ENCODE results near the gene SDF4. TPM values are rescaled to one million over a fixed set of nuclear protein-coding genes. Genes with fewer than 3 reads are reported as not detected.
A peak's percentile ranks its signal among the peaks of the same experiment; 100 is the strongest.

The SDF4 gene, protein sequence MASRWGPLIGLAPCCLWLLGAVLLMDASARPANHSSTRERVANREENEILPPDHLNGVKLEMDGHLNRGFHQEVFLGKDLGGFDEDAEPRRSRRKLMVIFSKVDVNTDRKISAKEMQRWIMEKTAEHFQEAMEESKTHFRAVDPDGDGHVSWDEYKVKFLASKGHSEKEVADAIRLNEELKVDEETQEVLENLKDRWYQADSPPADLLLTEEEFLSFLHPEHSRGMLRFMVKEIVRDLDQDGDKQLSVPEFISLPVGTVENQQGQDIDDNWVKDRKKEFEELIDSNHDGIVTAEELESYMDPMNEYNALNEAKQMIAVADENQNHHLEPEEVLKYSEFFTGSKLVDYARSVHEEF
- 171 TPM for polyA plus RNA-seq (2013, experiment 1 of 2; ENCODE audit: insufficient read length)
- 173 TPM for polyA plus RNA-seq (2013, experiment 2 of 2; ENCODE audit: insufficient read length)

DNA sequence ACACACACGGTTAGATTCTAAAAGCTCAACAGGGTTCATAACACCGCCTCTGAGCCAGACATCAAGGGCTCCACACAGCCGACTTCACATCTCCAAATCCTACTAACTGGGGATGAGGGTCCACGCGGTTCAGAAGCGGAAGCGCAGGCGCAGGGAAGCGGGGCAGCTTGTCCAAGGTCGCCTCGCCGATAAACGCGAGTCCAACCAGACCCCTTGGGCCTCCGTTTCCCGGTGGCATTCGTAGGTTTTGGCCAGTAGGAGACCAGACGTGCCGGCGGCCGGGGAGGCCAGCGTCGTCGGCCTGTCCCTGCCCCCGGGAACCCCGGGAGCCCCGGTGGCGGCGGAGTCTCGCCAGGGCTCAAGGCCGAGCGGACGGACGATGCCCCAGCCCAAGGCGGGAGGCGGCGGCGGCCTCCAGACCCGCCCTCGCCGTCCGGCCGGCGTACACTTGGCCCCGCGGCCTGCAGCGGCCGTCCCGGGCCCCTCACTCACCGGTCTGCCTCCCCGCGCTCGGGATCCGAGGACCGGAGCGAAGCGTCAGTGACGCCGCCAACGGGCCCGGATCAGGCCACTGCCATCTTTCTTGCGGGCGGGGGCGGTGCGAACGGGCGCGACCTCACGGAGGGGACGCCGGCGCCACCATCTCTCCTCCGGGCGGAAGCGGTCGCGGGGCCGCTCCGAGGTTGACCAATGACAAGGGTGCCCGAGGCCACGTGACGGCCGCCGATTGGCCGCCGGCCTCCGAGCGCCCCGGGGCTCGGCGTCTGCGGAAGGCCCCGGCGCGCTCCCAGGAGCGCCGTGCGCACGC is at the start of gene SDF4:
SDF4 (minus strand) TSS at position 602 of the 808 bp plus-strand sequence. CDS start 3,229 bp downstream, outside the sequence.
- DNase-seq: peak; percentile 98

DNA sequence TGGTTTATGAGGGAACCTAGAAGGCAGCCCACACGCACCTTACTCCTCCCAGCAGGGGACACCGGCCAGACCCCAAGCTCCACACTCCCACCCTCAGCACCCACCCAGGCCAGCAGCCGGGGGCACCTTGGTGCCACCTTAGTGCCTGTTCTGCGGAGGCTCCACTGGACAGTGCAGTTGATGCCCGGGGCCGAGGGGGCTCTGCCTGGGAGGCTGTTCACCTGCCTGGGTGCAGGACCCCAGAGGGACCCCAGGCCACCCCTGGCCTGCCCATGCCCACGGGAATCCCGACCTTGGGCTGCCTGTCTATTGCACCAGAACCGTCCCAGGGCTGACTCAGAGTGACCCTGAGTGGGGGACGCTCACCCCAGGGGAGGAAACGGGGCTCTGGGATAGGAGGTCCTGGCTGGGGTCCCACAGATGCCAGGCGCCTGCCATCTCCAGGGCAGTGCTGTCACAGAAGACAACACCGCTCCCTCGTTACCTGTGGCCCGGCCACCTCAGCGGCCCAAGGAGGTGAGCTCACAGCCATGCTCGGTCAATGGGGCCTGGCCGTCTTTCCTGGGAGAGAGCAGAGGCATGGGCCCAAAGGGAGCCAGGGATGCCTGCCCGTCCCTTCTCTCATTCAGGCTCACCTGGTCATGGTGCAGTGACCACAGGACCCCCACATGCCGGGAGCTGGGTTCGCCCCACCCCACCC is 49.1 kb upstream of the SDF4 start:
- no peak for DNase-seq

DNA sequence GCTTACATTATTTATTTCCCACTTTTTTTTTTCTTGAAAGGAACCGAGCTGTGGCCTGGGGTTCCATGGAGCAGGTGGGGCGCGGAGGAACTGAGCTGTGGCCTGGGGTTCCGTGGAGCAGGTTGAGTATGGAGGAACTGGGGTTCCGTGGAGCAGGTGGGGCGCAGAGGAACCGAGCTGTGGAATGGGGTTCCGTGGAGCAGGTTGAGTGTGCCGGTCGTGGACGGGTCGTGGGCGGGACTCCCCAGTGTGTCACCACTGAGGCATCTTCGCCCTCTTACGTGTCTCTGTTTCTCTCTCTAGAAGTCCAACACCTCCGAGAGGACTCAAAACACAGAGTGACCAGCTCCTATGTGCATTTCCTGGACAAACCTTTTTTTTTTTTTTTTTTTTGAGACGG is 47.2 kb upstream of the SDF4 start:
- DNase-seq: no peak

DNA sequence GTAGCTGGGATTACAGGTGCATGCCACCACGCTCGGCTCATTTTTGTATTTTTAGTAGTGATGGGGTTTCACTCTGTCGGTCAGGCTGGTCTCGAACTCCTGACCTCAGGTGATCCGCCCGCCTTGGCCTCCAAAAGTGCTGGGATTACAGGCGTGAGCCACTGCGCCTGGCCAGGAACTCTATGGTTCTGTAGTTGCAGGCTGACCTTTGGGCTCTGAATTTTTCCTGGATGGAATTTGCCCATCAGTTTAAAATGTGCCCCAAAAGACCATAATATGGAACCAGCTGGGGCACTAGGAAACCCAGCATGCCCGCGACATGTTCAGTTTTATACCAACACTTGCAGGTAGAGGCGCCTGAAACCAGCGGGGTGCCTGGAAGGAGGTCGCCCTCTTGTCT is 46.8 kb upstream of the SDF4 start:
- no peak for DNase-seq

DNA sequence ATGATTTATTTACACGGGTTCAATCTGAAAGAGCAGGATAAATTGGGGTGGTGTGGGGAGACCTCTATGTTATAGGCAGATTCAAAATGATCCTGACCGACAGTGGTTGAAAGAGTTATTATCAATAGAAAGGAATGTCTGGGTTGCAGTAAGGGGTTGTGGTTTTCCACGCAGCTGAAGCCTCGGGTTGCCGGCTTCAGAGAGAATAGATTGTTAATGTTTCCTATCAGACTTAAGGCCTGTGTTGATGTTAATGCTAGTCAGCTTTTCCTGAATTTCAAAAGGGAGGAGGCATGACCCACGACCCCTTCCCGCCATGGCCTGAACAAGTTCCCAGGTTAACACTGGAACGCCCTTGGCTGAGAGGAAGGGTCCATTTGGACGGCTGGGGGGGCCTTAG is 44.0 kb upstream of the SDF4 start:
- peak; percentile 43 for DNase-seq

DNA sequence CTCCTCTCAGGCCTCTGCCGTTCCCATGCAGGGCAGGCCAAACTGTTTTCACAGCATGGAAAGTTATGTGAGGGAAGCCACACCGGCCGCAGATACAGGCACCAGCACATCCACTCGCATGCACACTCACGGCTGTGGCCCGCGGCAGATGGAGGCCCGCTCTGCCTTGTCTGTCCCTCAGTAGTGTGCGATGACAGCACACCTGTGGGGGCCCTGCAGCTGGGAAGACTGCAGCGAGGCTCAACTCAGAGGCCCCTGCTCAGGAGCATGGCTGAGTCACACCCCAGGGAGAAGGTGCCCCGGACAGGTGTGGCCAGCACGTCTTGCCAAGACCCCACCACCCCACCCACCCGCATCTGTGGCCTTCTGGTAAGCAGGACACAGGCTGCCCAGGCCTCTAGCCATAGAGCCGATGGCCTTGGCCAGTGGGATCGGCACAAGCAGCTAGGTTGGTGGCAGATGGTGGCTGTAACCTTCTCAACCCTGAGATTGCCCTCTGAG is 43.2 kb upstream of the SDF4 start:
- DNase-seq: no peak

DNA sequence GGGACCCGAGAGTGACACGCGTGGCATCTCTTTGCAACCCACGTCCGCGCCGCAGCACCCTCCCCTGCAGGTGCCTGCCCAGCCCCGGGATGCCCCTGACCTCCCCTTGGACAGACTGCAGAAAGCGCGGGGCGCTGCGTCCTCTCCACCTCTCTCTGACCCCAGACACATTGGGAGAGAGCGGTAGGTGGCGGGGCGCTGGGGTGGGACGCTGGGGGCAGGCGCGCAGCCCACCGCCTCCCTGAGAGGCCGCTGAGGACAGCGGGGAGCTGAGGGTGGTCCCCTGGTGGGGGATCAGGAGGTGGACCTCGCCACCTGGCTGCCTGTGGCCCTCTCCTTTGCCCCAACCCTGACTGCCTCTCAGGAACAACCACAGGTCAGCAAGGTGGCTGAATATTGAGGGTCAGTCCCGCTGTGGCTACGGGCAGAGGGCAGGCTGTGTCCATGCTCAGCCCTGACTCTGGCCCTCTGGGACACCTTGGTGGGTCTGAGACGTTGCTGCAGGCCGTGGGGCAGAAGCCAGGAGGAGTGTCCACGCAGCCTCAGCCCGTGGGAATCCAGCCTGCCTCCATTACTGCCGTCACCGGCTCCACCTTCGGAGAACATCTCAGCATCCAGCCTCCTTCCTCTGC is 42.6 kb upstream of the SDF4 start:
- DNase-seq: no peak

DNA sequence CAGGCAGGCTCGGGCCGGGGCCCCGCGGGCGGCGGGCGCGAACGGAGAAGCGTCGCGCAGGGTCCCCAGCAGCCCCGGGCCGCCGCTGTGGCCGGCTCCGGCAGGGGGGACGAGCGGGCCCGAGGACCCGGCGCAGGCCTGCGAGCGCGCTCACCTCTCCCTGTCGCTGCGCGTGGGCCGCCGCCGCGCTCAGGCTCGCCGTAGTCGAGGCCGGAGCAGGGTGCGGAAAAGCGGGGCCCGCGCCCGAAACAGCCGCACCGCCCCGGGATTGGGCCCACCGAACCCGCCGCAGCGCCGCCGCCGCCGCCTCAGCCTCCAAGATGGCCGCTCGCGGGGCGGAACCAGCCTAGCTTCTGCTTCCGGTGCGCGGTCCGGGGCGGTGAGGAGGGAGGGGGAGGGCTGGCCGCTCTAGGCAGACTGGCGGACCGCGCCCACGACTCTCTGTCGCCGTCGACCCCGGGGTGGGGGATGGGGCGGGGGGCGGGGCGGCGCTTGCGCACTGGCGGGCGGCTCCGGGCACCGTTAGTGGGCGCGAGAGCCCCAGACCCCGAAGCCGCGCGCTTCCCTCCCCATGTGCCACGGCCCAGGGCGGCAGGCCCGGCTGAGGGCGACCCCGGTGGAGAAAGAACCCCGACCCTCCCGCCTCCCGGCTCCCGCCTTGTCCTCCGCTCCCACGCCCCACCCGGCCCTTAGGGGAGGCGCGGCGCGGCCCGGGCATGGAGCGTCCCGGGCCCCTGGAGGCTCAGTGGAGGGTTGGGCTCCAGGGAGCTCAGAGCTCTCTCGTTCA is 41.9 kb upstream of the SDF4 start, which contains the start of gene UBE2J2:
UBE2J2 (minus strand) TSS at position 343 of the 787 bp plus-strand sequence. CDS start 5,862 bp downstream, outside the sequence.
- DNase-seq: peak; percentile 92

DNA sequence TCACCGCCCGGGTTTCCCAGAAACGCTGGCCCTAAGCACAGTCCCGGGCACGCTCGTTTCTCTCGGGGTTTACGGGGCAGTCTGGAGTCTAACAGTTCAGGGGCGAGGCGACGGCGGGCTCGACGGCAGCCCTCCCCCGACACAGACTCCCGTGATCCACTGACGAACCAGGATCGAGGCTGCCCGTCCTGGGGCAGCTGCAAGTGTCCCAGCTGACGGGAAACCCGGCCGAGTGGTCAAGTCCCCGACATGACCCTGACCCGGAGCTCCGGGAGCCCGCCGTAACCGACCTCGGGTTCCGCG is 41.4 kb upstream of the SDF4 start:
- DNase-seq: no peak

DNA sequence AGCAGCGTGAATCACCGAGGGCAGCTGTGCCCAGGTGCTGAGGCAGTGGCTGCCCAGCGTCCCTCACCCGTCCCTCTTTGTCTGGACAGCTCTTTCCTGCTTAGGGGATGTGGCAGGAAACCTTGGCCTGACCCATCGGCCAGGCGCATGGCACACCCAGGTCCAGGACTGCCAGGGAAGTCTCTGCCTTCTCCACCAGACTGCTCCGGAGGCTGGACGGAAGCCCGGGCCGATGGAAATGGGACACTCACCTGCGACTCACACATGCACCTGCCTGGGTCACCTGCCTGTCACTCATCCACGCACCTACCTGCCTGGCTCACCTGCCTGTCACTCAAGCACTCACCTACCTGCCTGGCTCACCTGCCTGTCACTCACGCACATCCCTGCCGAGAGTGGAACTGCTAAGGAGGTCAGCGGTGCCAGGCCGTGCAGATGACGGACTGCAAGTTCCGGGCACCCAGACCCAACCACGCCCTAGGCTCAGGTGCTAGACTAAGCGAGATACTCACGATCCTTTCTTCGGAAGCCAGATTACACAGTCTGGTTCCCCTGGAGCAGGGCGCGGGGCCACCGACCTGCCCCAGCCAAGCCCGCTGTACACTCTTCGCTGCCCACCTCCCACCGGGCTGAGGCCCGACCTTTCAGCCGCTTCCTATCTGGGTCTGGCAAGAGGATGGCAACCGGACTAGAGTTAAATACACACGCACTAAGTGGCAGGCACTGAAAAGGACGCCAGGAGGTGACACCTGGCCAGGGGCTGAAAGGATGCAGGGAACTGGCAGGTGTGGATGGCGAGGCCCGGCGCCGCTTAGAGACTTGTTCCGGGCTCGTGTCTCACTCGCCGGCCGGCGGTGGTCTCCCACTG is 40.8 kb upstream of the SDF4 start:
- DNase-seq: no peak

DNA sequence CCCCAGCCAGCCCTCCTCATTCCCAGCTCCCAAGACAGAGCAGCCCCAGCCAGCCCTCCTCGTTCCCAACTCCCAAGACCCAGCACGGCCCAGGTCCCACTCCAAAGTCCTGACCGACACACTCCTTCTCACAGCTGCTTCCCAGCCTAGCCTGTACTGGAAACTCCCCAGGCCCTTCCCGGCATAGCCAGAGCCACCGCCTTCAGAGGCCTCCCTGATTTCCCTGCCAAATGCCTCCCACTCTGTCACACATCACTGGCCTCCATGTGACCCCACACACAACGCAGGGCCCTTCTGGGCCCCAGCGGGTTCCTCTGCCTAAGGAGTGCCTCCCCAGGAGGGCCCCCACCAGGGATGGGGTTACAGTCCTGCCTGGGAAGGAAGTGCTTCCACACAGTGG is 39.0 kb upstream of the SDF4 start:
- DNase-seq: no peak

DNA sequence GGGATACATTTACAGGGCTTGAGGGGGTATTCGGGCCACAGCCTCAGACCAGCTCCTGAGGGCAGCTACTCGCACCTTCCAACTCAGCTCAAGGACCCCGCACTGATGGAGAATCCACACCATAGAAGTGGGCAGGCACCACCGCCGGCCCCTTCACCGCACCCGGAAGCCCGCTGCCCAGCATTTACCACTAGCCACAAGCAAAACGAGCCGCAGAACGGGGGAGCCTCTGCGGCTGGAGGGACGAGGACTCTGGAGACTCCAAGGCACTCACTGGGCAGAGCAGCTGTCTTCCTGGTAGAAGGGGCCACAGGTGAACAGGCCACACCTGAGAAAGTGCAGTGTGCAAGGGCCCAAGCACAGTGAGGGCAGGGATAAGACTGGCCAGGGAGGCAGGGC is 36.5 kb upstream of the SDF4 start:
- DNase-seq: no peak

DNA sequence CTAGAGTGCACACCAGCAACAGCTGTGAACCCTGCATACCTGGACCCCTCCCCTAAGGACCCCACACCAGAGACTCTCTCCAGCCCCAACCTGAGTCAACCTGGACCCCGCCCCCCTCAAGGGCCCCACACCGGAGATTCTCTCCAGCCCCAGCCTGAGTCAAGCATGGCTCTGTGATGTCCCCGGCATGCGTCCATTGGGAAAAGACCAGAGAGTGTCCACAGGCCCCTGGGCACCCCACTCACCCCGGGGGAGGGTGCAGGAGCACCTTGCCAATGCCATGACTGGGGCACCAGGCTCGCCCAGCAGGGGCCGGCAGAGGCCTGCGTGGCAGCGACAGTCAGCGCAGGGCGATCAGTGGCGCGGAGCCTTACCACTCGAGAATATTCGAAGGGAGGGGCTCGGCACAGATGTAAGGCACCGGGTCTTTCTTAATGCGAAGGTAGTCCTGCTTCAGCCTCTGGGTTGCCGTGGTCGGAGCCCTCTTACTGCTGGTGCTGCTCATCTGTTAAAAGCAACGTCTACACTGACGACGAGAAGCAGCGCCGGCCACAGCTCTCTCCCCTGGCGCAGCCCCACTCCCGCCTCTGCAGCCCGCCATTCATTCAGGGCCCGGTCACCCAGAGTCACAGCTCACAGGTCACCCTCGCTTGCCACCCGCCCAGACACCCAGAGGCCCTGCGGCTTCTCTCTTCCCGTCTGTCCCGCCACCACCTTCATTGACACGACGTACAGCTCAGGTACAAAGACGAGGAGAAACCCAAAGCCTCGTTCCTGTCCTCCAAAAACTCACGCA is 35.9 kb upstream of the SDF4 start:
- no peak for DNase-seq

DNA sequence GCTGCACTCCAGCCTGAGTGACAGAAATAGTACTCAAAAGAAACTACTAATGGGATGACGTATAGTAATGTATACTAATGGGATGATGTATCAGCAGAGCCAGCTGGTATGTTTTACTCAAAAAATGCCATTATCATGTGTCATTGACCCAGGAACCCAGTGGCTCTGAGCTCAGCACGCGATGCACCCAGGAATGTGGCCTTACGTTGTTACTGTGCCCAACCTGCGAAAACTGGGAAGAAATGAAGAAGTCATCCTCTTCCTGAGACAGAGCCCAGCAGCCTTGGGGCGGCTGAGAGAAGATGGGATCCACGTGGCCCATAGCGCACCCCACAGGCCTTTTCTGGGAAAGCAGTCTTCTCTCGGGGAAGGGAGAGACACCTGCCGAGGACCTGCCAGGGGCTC is 33.1 kb upstream of the SDF4 start:
- DNase-seq: peak; percentile 99

DNA sequence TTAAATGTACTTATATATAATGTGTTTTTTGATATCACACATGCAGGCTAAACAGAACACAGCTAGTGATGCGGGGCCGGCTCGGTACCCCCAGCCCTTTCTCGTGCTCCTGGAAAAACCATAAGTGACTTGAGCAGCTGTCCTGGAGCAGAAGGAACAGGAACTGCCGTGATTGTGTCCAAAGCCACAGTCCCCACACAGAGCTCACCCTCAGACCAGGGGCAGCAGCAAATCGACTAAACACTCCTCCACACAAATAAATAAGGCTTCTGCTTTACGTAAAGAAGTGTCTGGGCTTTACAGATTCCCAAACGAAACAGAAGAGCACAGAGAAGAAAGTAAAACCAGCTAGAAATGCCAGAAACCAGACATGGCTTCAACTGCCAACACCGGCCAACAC is 32.2 kb upstream of the SDF4 start:
- no peak for DNase-seq

DNA sequence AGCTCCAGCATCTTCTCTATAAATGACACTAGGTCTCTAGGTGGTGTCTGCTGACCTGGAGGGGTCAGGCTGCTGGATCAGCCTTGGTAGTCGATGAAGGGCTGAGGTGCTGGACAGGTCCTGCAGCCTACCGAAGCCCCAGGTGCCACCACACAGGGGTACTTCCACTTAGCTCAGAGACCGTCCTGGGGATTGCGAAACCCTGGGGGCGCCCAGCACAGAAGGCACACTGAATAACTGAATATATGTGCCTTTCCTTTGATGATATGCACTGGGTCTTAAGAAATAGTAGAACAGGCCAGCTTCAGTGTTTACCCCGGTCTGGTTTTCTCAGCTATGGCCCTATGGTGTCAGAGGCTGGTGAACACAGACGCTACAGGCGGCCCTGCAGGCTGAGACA is 31.0 kb upstream of the SDF4 start:
- no peak for DNase-seq

DNA sequence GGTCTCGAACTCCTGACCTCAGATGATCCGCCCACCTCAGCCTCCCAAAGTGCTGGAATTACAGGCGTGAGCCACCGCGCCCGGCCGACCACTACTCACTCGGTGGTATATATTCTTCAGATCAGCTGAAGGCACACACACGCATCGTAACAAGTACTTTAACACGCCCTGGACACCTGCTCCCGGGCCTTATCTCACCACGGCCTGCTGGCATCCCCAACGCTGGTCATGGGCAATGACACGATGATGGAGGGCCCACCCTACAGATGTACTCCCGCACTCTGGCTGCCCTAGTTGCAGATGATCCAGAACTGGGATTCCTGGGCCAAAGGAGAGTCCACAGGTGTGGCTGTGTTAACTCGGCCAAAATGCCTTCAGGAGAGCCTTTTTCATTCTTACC is 30.3 kb upstream of the SDF4 start:
- no peak for DNase-seq

DNA sequence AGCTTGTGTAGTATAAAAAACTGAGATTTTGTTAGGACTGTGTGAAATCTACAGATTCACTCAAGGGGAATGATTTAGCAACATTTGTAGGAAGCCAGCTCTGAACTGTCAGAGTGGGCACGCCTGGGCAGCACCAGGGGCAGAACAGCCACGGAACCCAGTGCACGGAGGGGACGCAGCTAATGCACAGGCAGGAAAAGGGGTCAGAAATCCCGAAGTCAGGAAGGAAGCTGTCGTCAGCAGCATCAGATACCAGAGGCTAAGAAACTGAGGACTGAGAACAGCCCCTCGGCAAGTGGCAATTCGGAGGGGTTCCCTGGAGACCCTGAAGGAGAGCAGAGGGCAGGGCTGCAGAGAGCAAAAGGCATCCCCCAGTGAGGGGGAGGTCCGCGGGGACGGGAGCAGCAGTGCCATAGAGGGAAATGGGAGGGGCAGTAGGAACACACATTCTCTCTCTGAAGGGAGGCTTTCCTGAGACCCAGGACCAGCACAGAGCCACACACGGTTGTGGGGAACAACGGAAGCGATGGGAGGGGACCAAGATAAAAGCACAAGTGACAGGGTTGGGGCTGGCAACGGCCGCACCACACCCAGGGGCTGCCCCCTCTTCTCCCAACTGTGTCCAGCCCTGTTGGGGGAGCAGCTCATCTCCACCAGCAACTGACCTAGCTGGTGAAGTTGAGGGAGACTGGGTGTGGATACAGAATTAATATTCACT is 29.2 kb upstream of the SDF4 start:
- no peak for DNase-seq

DNA sequence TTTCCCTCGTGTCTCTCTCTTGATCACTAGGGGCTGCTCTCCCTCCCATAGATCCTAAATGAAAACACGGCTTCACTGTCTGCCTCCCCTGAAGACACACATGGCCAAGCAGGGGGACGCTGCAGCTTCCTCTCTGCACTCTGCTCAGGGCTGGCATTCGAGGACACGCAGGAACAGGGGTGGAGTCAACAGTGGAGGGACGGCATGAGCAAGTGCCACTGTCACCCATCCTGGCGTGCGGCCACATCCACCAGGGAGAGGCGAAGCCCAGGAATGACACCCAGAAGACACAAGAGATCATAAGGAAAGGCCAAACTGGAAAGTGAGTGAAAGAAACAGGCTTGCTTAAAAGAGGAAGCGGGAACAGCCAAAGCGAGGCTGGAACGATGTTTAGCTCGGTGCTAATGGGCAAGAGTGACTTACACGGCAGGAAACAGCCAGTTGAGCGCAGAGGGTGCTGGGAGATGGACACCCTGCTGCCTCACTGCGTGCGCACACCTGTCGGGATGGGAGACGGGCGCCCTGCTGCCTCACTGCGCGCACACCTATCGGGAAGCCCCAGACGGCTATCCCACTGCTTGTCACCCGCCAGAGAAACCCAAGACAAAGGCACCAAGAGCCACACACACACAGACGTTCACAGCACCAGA is 28.3 kb upstream of the SDF4 start:
- no peak for DNase-seq
